ENCODE results near the gene AFMID. TPM values are rescaled to one million over a fixed set of nuclear protein-coding genes. Genes with fewer than 3 reads are reported as not detected.

The AFMID gene
- total RNA-seq, 1 experiment from 2014 or later: 65.0 TPM

GRCh38 chr17:78174870-78175642, 12.1 kb upstream of the AFMID start:
- intact Hi-C loops (cut with micrococcal nuclease; ENCODE audit: unreplicated experiment): no loop called here
- DNase-seq (ENCODE audit: low spot score): no peak
- Histone ChIP-seq H3K4me3 (ENCODE audit: low read depth, low read length, poor library complexity, severe bottlenecking) (no peak overlapping the region), H3K4me1 (ENCODE audit: insufficient read depth, low read length, poor library complexity, severe bottlenecking) (peaks cover 8% of the 10 kb centered on the region), H3K27me3 (replicated peaks; ENCODE audit: insufficient read depth, low read depth, low read length, poor library complexity) (no peaks in the 10 kb centered on the region), H3K27ac (ENCODE audit: low read depth, low read length, poor library complexity, severe bottlenecking) (peak overlapping the region; percentile 10), H3K36me3 (ENCODE audit: insufficient read depth, low read length, poor library complexity, severe bottlenecking) (peaks cover 40% of the 10 kb centered on the region), H3K9me3 (ENCODE audit: low read depth, low read length, poor library complexity, severe bottlenecking) (no peaks in the 10 kb centered on the region)
- BruUV-seq (replicated peaks): no TSS peak
- CTCF ChIA-PET: interaction anchor here (0.5 kb wide), 1 partner anchor 28 kb away, joined by 16 read pairs; no protein-coding TSS in a partner anchor
- POLR2A ChIA-PET (ENCODE audit: low non-redundant PET): no interaction called here
- TF ChIP-seq CTCF (conservative IDR thresholded peaks at IDR 0.05; ENCODE audit: low read depth, low read length) (no peak), EZH2 (IDR thresholded peaks at IDR 0.05; ENCODE audit: borderline replicate concordance, low read depth, low read length, poor library complexity, severe bottlenecking) (no peak)

GRCh38 chr17:78175643-78175981, 11.6 kb upstream of the AFMID start:
- Histone ChIP-seq H3K27me3 (replicated peaks; ENCODE audit: insufficient read depth, low read depth, low read length, poor library complexity) (no peaks in the 10 kb centered on the region), H3K9me3 (ENCODE audit: low read depth, low read length, poor library complexity, severe bottlenecking) (no peaks in the 10 kb centered on the region), H3K27ac (ENCODE audit: low read depth, low read length, poor library complexity, severe bottlenecking) (peak overlapping the region; percentile 10), H3K4me1 (ENCODE audit: insufficient read depth, low read length, poor library complexity, severe bottlenecking) (peaks cover 8% of the 10 kb centered on the region), H3K4me3 (ENCODE audit: low read depth, low read length, poor library complexity, severe bottlenecking) (no peak overlapping the region), H3K36me3 (ENCODE audit: insufficient read depth, low read length, poor library complexity, severe bottlenecking) (peaks cover 45% of the 10 kb centered on the region)
- BruUV-seq (replicated peaks): no TSS peak
- POLR2A ChIA-PET (ENCODE audit: low non-redundant PET): no interaction called here
- no peak for DNase-seq (ENCODE audit: low spot score)
- CTCF ChIA-PET: interaction anchor here (1.4 kb wide), 1 partner anchor 91 kb away, joined by 4 read pairs; no protein-coding TSS in a partner anchor
- intact Hi-C loops (cut with micrococcal nuclease; ENCODE audit: unreplicated experiment): no loop called here
- TF ChIP-seq CTCF (conservative IDR thresholded peaks at IDR 0.05; ENCODE audit: low read depth, low read length) (no peak), EZH2 (IDR thresholded peaks at IDR 0.05; ENCODE audit: borderline replicate concordance, low read depth, low read length, poor library complexity, severe bottlenecking) (no peak)

GRCh38 chr17:78176548-78177025, 10.6 kb upstream of the AFMID start:
- no peak overlapping the region for H3K27ac ChIP-seq (ENCODE audit: low read depth, low read length, poor library complexity, severe bottlenecking)
- POLR2A ChIA-PET (ENCODE audit: low non-redundant PET): no interaction called here
- H3K4me3 ChIP-seq (ENCODE audit: low read depth, low read length, poor library complexity, severe bottlenecking): no peak overlapping the region
- no peaks in the 10 kb centered on the region for H3K9me3 ChIP-seq (ENCODE audit: low read depth, low read length, poor library complexity, severe bottlenecking)
- intact Hi-C loops (cut with micrococcal nuclease; ENCODE audit: unreplicated experiment): loop anchor here (2.0 kb wide), 1 partner anchor 64 kb away; no protein-coding TSS in a partner anchor
- CTCF ChIA-PET: interaction anchor here (0.6 to 1.4 kb wide), 7 partner anchors 10 to 245 kb away, joined by 3 to 8 read pairs (median 3); partner anchors contain the start of genes AFMID, TK1 and TMEM235
- peak; percentile 75 for DNase-seq (ENCODE audit: low spot score)
- H3K27me3 ChIP-seq (replicated peaks; ENCODE audit: insufficient read depth, low read depth, low read length, poor library complexity): no peaks in the 10 kb centered on the region
- peaks cover 52% of the 10 kb centered on the region for H3K36me3 ChIP-seq (ENCODE audit: insufficient read depth, low read length, poor library complexity, severe bottlenecking)
- BruUV-seq (replicated peaks): no TSS peak
- TF ChIP-seq CTCF (conservative IDR thresholded peaks at IDR 0.05; ENCODE audit: low read depth, low read length): peak; percentile 97
- TF ChIP-seq EZH2 (IDR thresholded peaks at IDR 0.05; ENCODE audit: borderline replicate concordance, low read depth, low read length, poor library complexity, severe bottlenecking): no peak
- H3K4me1 ChIP-seq (ENCODE audit: insufficient read depth, low read length, poor library complexity, severe bottlenecking): peaks cover 8% of the 10 kb centered on the region
